RWPE2 (cell line): ENCODE measurements around the gene UFL1.

ENCODE experiments used
- ATAC-seq: fragments of 200-7000 bp; cut with Tn5 transposase; 3 replicates; pipeline ENCODE4 v1.9.1; 2021; ENCODE audit warnings: low read depth
- DNase-seq: peaks from one replicate; pipeline ENCODE4 v3.0.0-alpha.2; 2020; ENCODE audit warnings: low spot score
- H3K27ac ChIP-seq: fragments of 450-650 bp; 2 replicates; pipeline ENCODE4 v1.5.1; 2017; ENCODE audit warnings: mild to moderate bottlenecking; ENCODE audit not compliant: poor library complexity, severe bottlenecking
- H3K27me3 ChIP-seq: fragments of 250-450 bp; sonication (Bioruptor Pico); 2 replicates; pipeline ENCODE4 v1.5.1; 2021; ENCODE audit warnings: mild to moderate bottlenecking, moderate library complexity; ENCODE audit not compliant: insufficient read depth, poor library complexity, severe bottlenecking
- H3K36me3 ChIP-seq: fragments of 250-450 bp; sonication (Bioruptor Pico); 2 replicates; pipeline ENCODE4 v1.5.1; 2020; ENCODE audit warnings: low read depth, mild to moderate bottlenecking, moderate library complexity
- H3K4me1 ChIP-seq: fragments of 250-450 bp; sonication (Bioruptor Pico); 2 replicates; pipeline ENCODE4 v1.5.1; 2021; ENCODE audit warnings: mild to moderate bottlenecking, moderate library complexity; ENCODE audit not compliant: insufficient read depth, poor library complexity, severe bottlenecking
- H3K4me3 ChIP-seq: fragments of 250-450 bp; sonication (Bioruptor Pico); 2 replicates; pipeline ENCODE4 v1.5.1; 2021; ENCODE audit warnings: mild to moderate bottlenecking, moderate library complexity; ENCODE audit not compliant: severe bottlenecking
- H3K9me3 ChIP-seq: fragments of 250-450 bp; sonication (Bioruptor Pico); 2 replicates; pipeline ENCODE4 v1.5.1; 2021; ENCODE audit warnings: mild to moderate bottlenecking, moderate library complexity; ENCODE audit not compliant: severe bottlenecking
- CTCF ChIP-seq: fragments of 450-650 bp; IDR thresholded peaks from one replicate; pipeline ENCODE4 v1.5.1; 2017; ENCODE audit warnings: mild to moderate bottlenecking, moderate library complexity; ENCODE audit not compliant: poor library complexity, severe bottlenecking

Gene UFL1

GRCh38 chr6:96563853-96564252, 42.2 kb downstream of the UFL1 start:
- H3K4me3 ChIP-seq, result no peak overlapping the region
- no peak overlapping the region for H3K27ac ChIP-seq
- no peaks in the 10 kb centered on the region for H3K9me3 ChIP-seq
- no peaks in the 10 kb centered on the region for H3K36me3 ChIP-seq
- no peak for TF ChIP-seq CTCF
- peaks cover 3% of the 10 kb centered on the region for H3K27me3 ChIP-seq
- DNase-seq (no peak), ATAC-seq (no peak)
- no peaks in the 10 kb centered on the region for H3K4me1 ChIP-seq

- no peaks in the 10 kb centered on the region for H3K9me3 ChIP-seq
- H3K36me3 ChIP-seq, result no peaks in the 10 kb centered on the region
- H3K27ac ChIP-seq, result no peak overlapping the region
- no peak overlapping the region for H3K4me3 ChIP-seq
- ATAC-seq, result no peak
- no peaks in the 10 kb centered on the region for H3K27me3 ChIP-seq
- no peak for TF ChIP-seq CTCF
- DNase-seq, result no peak
- H3K4me1 ChIP-seq, result no peaks in the 10 kb centered on the region
These were observed 48.4 kb downstream of the UFL1 start for GRCh38 chr6:96570053-96570452.

- TF ChIP-seq CTCF, result no peak
These were observed 49.9 kb downstream of the UFL1 start for GRCh38 chr6:96571551-96571950.

GRCh38 chr6:96575359-96575758, 53.8 kb downstream of the UFL1 start:
- Histone ChIP-seq H3K4me3 (no peak overlapping the region), H3K27me3 (peaks cover 22% of the 10 kb centered on the region), H3K9me3 (no peaks in the 10 kb centered on the region), H3K36me3 (no peaks in the 10 kb centered on the region), H3K27ac (no peak overlapping the region), H3K4me1 (no peaks in the 10 kb centered on the region)
- no peak for DNase-seq
- ATAC-seq, result no peak
- TF ChIP-seq CTCF, result no peak

More at GRCh38 chr6:96571551-96571950, 49.9 kb downstream of the UFL1 start:
- H3K27me3 ChIP-seq, result peaks cover 7% of the 10 kb centered on the region
- no peak for ATAC-seq
- H3K4me3 ChIP-seq, result no peak overlapping the region
- no peak for DNase-seq
- H3K36me3 ChIP-seq, result no peaks in the 10 kb centered on the region
- H3K4me1 ChIP-seq, result no peaks in the 10 kb centered on the region
- no peaks in the 10 kb centered on the region for H3K9me3 ChIP-seq
- no peak overlapping the region for H3K27ac ChIP-seq

GRCh38 chr6:96576221-96576620, 54.6 kb downstream of the UFL1 start:
- DNase-seq (no peak), ATAC-seq (no peak)
- no peak overlapping the region for H3K27ac ChIP-seq
- no peaks in the 10 kb centered on the region for H3K9me3 ChIP-seq
- no peak for TF ChIP-seq CTCF
- H3K27me3 ChIP-seq, result peaks cover 22% of the 10 kb centered on the region
- no peak overlapping the region for H3K4me3 ChIP-seq
- no peaks in the 10 kb centered on the region for H3K36me3 ChIP-seq
- H3K4me1 ChIP-seq, result no peaks in the 10 kb centered on the region
